Stimulated activated CD4-positive, alpha-beta T cell treated with anti-CD3 and anti-CD28 coated beads, TNF-alpha, amount 100 ng/mL, for 4 hours (primary cell): ENCODE data around the gene MEG3.

ENCODE experiments used
- DNase-seq, 3 experiments: peaks; one replicate each; pipeline ENCODE4 v3.0.0-alpha.2; 2020; ENCODE audit warnings: low read depth in 3 of 3

MEG3 gene

GRCh38 chr14:100895411-100895810, 69.5 kb downstream of the MEG3 start:
- DNase-seq: no peak

- DNase-seq: no peak
Measured at GRCh38 chr14:100896369-100897060, 70.6 kb downstream of the MEG3 start.

GRCh38 chr14:100898465-100898864, 72.5 kb downstream of the MEG3 start:
- no peak for DNase-seq

- DNase-seq: no peak
Measured at GRCh38 chr14:100898935-100899883, 73.3 kb downstream of the MEG3 start.

GRCh38 chr14:100899884-100900771, 74.2 kb downstream of the MEG3 start:
- no peak for DNase-seq

- no peak for DNase-seq
Measured at GRCh38 chr14:100900837-100901390, 75.0 kb downstream of the MEG3 start.

GRCh38 chr14:100901391-100902183, 75.7 kb downstream of the MEG3 start:
- no peak for DNase-seq

- DNase-seq: no peak
Measured at GRCh38 chr14:100902295-100903133, 76.6 kb downstream of the MEG3 start.

GRCh38 chr14:100903134-100903468, 77.2 kb downstream of the MEG3 start:
- no peak for DNase-seq

- DNase-seq: no peak
Measured at GRCh38 chr14:100903672-100904185, 77.8 kb downstream of the MEG3 start, which contains the start of gene RTL1. Gene RTL1, minus strand, starts transcription at chr14:100903722. Its CDS starts 18,934 bp downstream, at chr14:100884788.

GRCh38 chr14:100904307-100905087, 78.6 kb downstream of the MEG3 start:
- no peak for DNase-seq

- DNase-seq: no peak
Measured at GRCh38 chr14:100905166-100905565, 79.2 kb downstream of the MEG3 start.

GRCh38 chr14:100906420-100906819, 80.5 kb downstream of the MEG3 start:
- no peak for DNase-seq

- no peak for DNase-seq
Measured at GRCh38 chr14:100907240-100907639, 81.3 kb downstream of the MEG3 start.

- no peak for DNase-seq
Measured at GRCh38 chr14:100909439-100909838, 83.5 kb downstream of the MEG3 start.
